Right lobe of liver (tissue), 4 donors: ENCODE data around the gene TSPAN14.

Experiments used
- CTCF ChIP-seq, 4 donors: fragments of 200-600 bp in 3 of 4; fragments of 450-650 bp in 1 of 4; IDR thresholded peaks; one replicate each; pipeline versions ENCODE4 v1.5.1 to v1.8.0; 2016 to 2022; ENCODE audit warnings: antibody characterized with exemption in 4 of 4, mild to moderate bottlenecking in 2 of 4
- POLR2A ChIP-seq: fragments of 450-650 bp; IDR thresholded peaks from one replicate; pipeline ENCODE4 v1.6.1; 2017; ENCODE audit warnings: antibody characterized with exemption, mild to moderate bottlenecking
- donor health status: DM: no; HTN: no; CAD: no.
- donor health status: DM: no; HTN: no; CAD: no.
- donor health status: DM: no; HTN: yes; CAD: no.

- no peak for TF ChIP-seq CTCF (IDR thresholded peaks at IDR 0.05)
- TF ChIP-seq POLR2A = no peak
Measured at GRCh38 chr10:80539421-80540031, 85.4 kb downstream of the TSPAN14 start.
